ENCODE data around the gene GAS2L2. TPM values are rescaled to one million over a fixed set of nuclear protein-coding genes. Genes with fewer than 3 reads are reported as not detected.

Gene GAS2L2
- total and polyA plus RNA-seq, 2 experiments from 2014 or later, result 0.06 TPM; not detected in 1

GRCh38 chr17:35795871-35796265 lies 42.8 kb upstream of the GAS2L2 start (continued):
- TF ChIP-seq, protein P1, sequence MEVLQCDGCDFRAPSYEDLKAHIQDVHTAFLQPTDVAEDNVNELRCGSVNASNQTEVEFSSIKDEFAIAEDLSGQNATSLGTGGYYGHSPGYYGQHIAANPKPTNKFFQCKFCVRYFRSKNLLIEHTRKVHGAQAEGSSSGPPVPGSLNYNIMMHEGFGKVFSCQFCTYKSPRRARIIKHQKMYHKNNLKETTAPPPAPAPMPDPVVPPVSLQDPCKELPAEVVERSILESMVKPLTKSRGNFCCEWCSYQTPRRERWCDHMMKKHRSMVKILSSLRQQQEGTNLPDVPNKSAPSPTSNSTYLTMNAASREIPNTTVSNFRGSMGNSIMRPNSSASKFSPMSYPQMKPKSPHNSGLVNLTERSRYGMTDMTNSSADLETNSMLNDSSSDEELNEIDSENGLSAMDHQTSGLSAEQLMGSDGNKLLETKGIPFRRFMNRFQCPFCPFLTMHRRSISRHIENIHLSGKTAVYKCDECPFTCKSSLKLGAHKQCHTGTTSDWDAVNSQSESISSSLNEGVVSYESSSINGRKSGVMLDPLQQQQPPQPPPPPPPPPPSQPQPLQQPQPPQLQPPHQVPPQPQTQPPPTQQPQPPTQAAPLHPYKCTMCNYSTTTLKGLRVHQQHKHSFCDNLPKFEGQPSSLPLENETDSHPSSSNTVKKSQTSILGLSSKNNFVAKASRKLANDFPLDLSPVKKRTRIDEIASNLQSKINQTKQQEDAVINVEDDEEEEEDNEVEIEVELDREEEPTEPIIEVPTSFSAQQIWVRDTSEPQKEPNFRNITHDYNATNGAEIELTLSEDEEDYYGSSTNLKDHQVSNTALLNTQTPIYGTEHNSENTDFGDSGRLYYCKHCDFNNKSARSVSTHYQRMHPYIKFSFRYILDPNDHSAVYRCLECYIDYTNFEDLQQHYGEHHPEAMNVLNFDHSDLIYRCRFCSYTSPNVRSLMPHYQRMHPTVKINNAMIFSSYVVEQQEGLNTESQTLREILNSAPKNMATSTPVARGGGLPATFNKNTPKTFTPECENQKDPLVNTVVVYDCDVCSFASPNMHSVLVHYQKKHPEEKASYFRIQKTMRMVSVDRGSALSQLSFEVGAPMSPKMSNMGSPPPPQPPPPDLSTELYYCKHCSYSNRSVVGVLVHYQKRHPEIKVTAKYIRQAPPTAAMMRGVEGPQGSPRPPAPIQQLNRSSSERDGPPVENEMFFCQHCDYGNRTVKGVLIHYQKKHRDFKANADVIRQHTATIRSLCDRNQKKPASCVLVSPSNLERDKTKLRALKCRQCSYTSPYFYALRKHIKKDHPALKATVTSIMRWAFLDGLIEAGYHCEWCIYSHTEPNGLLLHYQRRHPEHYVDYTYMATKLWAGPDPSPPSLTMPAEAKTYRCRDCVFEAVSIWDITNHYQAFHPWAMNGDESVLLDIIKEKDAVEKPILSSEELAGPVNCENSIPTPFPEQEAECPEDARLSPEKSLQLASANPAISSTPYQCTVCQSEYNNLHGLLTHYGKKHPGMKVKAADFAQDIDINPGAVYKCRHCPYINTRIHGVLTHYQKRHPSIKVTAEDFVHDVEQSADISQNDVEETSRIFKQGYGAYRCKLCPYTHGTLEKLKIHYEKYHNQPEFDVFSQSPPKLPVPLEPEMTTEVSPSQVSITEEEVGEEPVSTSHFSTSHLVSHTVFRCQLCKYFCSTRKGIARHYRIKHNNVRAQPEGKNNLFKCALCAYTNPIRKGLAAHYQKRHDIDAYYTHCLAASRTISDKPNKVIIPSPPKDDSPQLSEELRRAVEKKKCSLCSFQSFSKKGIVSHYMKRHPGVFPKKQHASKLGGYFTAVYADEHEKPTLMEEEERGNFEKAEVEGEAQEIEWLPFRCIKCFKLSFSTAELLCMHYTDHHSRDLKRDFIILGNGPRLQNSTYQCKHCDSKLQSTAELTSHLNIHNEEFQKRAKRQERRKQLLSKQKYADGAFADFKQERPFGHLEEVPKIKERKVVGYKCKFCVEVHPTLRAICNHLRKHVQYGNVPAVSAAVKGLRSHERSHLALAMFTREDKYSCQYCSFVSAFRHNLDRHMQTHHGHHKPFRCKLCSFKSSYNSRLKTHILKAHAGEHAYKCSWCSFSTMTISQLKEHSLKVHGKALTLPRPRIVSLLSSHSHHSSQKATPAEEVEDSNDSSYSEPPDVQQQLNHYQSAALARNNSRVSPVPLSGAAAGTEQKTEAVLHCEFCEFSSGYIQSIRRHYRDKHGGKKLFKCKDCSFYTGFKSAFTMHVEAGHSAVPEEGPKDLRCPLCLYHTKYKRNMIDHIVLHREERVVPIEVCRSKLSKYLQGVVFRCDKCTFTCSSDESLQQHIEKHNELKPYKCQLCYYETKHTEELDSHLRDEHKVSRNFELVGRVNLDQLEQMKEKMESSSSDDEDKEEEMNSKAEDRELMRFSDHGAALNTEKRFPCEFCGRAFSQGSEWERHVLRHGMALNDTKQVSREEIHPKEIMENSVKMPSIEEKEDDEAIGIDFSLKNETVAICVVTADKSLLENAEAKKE (CRISPR knock-in tag; IDR thresholded peaks at IDR 0.05), result no peak
- TF ChIP-seq CREB1 (CRISPR knock-in tag; IDR thresholded peaks at IDR 0.05; ENCODE audit: low read depth), result no peak

DNA sequence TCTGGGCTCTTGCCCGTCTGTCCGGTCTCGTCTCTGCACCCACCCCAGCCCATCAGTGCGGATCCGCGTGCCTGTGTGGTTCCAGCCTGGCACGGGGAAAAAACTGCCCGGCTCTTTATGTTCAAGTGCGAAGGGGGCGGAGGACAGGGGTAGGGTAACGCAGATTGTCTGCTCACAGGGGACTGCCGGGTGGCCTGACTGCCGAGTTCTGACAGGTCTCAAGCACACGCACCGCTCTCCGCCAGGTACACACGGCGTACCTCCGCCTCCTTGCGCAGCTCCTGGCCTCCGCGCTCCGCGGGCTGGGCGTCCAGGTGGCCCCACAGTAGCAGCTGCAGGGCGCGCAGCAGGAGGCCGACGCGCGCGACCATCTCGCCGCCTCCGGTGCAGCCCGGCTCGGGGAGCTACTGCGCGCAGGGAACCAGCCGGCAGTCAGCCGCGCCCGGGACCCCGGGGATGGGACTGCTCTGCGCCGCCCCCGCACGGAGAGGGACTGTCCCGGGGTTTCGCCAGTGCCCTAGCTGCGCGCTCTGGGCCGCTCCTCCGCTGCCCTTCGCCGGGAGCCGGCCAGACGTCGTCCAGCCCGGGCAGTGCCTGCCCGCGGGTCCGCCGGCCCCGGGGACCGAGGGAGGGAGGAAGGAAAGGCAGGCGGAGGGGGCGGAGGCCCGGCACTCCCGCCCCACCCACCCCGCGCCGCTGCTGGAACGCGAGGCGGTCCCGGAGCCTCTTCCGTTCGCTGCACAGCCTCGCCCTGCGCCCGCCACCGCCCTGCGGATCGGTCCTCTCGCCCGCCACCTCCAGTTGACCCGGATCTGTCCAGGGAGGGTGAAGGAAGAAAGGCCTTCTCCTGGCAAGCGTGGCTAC lies 42.2 kb upstream of the GAS2L2 start, which contains the start of gene MMP28:
Gene MMP28 (minus strand): TSS at position 635 of the 864 bp plus-strand sequence. CDS start 264 bp downstream, at position 371.
- ATAC-seq, result peak; percentile 80
- Mint-ChIP-seq H3K4me3 (peak within 1 kb of the TSS; percentile 70), H3K9me3 (no peaks in the 10 kb centered on the region), H3K4me1 (peaks cover 10% of the 10 kb centered on the region; the same call in 2 of the 3 replicates), H3K27me3 (ENCODE audit: insufficient read depth, low read depth, poor library complexity) (peaks cover 49% of the 10 kb centered on the region), H3K27ac (no peak within 1 kb of the TSS), H3K36me3 (ENCODE audit: low read depth) (no peaks in the 10 kb centered on the region; the same call in 2 of the 3 replicates)
- H3F3A ChIP-seq (replicated peaks; ENCODE audit: low read depth), result peaks cover 11% of the 10 kb centered on the region
- H3K27me3 ChIP-seq (ENCODE audit: insufficient read depth), result peaks cover 78% of the 10 kb centered on the region
- no peaks in the 10 kb centered on the region for H3K79me2 ChIP-seq (replicated peaks; ENCODE audit: insufficient read depth)
- H3K4me2 ChIP-seq, result peak within 1 kb of the TSS; percentile 91
- no peak within 1 kb of the TSS for H3K27ac ChIP-seq (ENCODE audit: low read depth)
- TF ChIP-seq EZH2 (IDR thresholded peaks at IDR 0.05; ENCODE audit: low read depth, unreplicated experiment), result peak; percentile 48
- TF ChIP-seq, protein P1 (CRISPR knock-in tag; IDR thresholded peaks at IDR 0.05), result no peak
- no peaks in the 10 kb centered on the region for H3K9me2 ChIP-seq (ENCODE audit: insufficient read depth)
- peak within 1 kb of the TSS; percentile 70 for H3K4me3 ChIP-seq
- no peaks in the 10 kb centered on the region for H4K20me1 ChIP-seq (replicated peaks; ENCODE audit: insufficient read depth)
- peak; percentile 69 for DNase-seq (ENCODE audit: low spot score)
- H2AFZ ChIP-seq, result peak within 1 kb of the TSS; percentile 97
- no peaks in the 10 kb centered on the region for H3K36me3 ChIP-seq (ENCODE audit: insufficient read depth)
- 0 out of 2 replicates have a peak, but pooled peaks cover 5% of the 10 kb centered on the region for H3K4me1 ChIP-seq (ENCODE audit: insufficient read depth)

All from GM23338 (cell line).